RKO (cell line): ENCODE data around the gene KBTBD12.
A peak's percentile ranks its signal among the peaks of the same experiment; 100 is the strongest.

Source experiments
- DNase-seq: peaks from one replicate; pipeline ENCODE4 v3.0.0-alpha.2; 2016; ENCODE audit warnings: low spot score

Gene KBTBD12

GRCh38 chr3:127987309-127987995 is 72.4 kb downstream of the KBTBD12 start:
- DNase-seq = no peak

GRCh38 chr3:127988770-127989557 is 73.9 kb downstream of the KBTBD12 start:
- peak; percentile 12 for DNase-seq

GRCh38 chr3:127990051-127990450 is 75.0 kb downstream of the KBTBD12 start:
- DNase-seq = no peak

- no peak for DNase-seq
Observed at GRCh38 chr3:127990461-127990860, 75.4 kb downstream of the KBTBD12 start.

- DNase-seq = no peak
Observed at GRCh38 chr3:127991251-127991650, 76.2 kb downstream of the KBTBD12 start.

GRCh38 chr3:127991681-127992080 is 76.6 kb downstream of the KBTBD12 start:
- DNase-seq = no peak

- DNase-seq = no peak
Observed at GRCh38 chr3:127992127-127992526, 77.1 kb downstream of the KBTBD12 start.

GRCh38 chr3:127994011-127994410 is 79.0 kb downstream of the KBTBD12 start:
- no peak for DNase-seq

- DNase-seq = no peak
Observed at GRCh38 chr3:127997016-127997415, 82.0 kb downstream of the KBTBD12 start.

- no peak for DNase-seq
Observed at GRCh38 chr3:127997961-127998360, 82.9 kb downstream of the KBTBD12 start.

GRCh38 chr3:127998596-127998995 is 83.6 kb downstream of the KBTBD12 start:
- DNase-seq = no peak

- no peak for DNase-seq
Observed at GRCh38 chr3:127999509-128000106, 84.6 kb downstream of the KBTBD12 start.

- no peak for DNase-seq
Observed at GRCh38 chr3:128001576-128001975, 86.5 kb downstream of the KBTBD12 start.

GRCh38 chr3:128004661-128005060 is 89.6 kb downstream of the KBTBD12 start:
- no peak for DNase-seq

GRCh38 chr3:128006061-128007032 is 91.3 kb downstream of the KBTBD12 start:
- DNase-seq = no peak

- no peak for DNase-seq
Observed at GRCh38 chr3:128007033-128007424, 92.0 kb downstream of the KBTBD12 start.

GRCh38 chr3:128009952-128010846 is 95.2 kb downstream of the KBTBD12 start:
- DNase-seq = no peak

GRCh38 chr3:128011140-128011539 is 96.1 kb downstream of the KBTBD12 start:
- DNase-seq = peak; percentile 14

- no peak for DNase-seq
Observed at GRCh38 chr3:128012050-128012449, 97.0 kb downstream of the KBTBD12 start.

- no peak for DNase-seq
Observed at GRCh38 chr3:128014548-128014947, 99.5 kb downstream of the KBTBD12 start.

GRCh38 chr3:128016502-128016901 is 101.5 kb downstream of the KBTBD12 start:
- DNase-seq = no peak
